Activated CD4-positive, alpha-beta T cell treated with anti-CD3 and anti-CD28 coated beads for 36 hours (primary cell): ENCODE measurements around the gene ZXDC. TPM values are rescaled to one million over a fixed set of nuclear protein-coding genes. Genes with fewer than 3 reads are reported as not detected.

ENCODE experiments used
- ATAC-seq: fragments of 200-7000 bp; cut with Tn5 transposase; one replicate; pipeline ENCODE4 v1.10.0; 2021; ENCODE audit warnings: mild to moderate bottlenecking, moderate library complexity
- CTCF ChIA-PET: fragments of 350-600 bp; sonication (Branson Sonifier 250); formaldehyde crosslinking; loops from one replicate; lab custom pipeline; 2021; ENCODE audit warnings: antibody characterized with exemption; lab: Charles Lee
- POLR2A ChIA-PET: fragments of 350-600 bp; sonication (Branson Sonifier 250); formaldehyde crosslinking; loops from one replicate; lab custom pipeline; 2021; ENCODE audit warnings: antibody characterized with exemption, inconsistent platforms; lab: Charles Lee
- DNase-seq: peaks from one replicate; pipeline ENCODE4 v3.0.0-alpha.2; 2020
- H3K27ac Mint-ChIP-seq: one replicate; pipeline ENCODE4 v1.8.0; 2021; ENCODE audit warnings: mixed read lengths
- H3K27me3 Mint-ChIP-seq: one replicate; pipeline ENCODE4 v1.8.0; 2021; ENCODE audit warnings: mixed read lengths
- H3K36me3 Mint-ChIP-seq: one replicate; pipeline ENCODE4 v1.8.0; 2021; ENCODE audit warnings: low read depth, mixed read lengths
- H3K4me1 Mint-ChIP-seq: one replicate; pipeline ENCODE4 v1.8.0; 2021; ENCODE audit warnings: mixed read lengths
- H3K4me3 Mint-ChIP-seq: one replicate; pipeline ENCODE4 v1.8.0; 2021; ENCODE audit warnings: mild to moderate bottlenecking, moderate library complexity, mixed read lengths
- H3K9me3 Mint-ChIP-seq: one replicate; pipeline ENCODE4 v1.8.0; 2021; ENCODE audit warnings: low read depth, mixed read lengths
- intact Hi-C, 2 experiments: fragments of 100-400 bp; cut with DNase I in 1 of 2; cut with micrococcal nuclease in 1 of 2; formaldehyde crosslinking; loops; one replicate each; pipeline versions ENCODE4 v1.14.2 to v1.15.1; 2022 to 2024; cut with DNase I, micrococcal nuclease
- total RNA-seq, 2 experiments: library from RNA; stranded (reverse); gene quantifications; one replicate each; pipeline ENCODE4 v1.2.3, GENCODE V29; 2021

Gene ZXDC
- total RNA-seq, 2 experiments from 2014 or later, result 21.6 to 23.1 TPM

- intact Hi-C loops, result no loop called here
- Mint-ChIP-seq H3K4me1 (no peaks in the 10 kb centered on the region), H3K4me3 (no peak overlapping the region), H3K36me3 (no peaks in the 10 kb centered on the region), H3K27ac (no peak overlapping the region), H3K27me3 (peaks cover 3% of the 10 kb centered on the region), H3K9me3 (no peaks in the 10 kb centered on the region)
- DNase-seq (no peak), ATAC-seq (no peak)
- POLR2A ChIA-PET, result no interaction called here
- CTCF ChIA-PET, result no interaction called here
These were observed 42.5 kb upstream of the ZXDC start for GRCh38 chr3:126517986-126518778.

- DNase-seq (no peak), ATAC-seq (no peak)
- ChIA-PET POLR2A (no interaction called here), CTCF (no interaction called here)
- Mint-ChIP-seq H3K36me3 (no peaks in the 10 kb centered on the region), H3K27ac (no peak within 1 kb of the TSS), H3K4me3 (no peak within 1 kb of the TSS), H3K27me3 (no peaks in the 10 kb centered on the region), H3K9me3 (no peaks in the 10 kb centered on the region), H3K4me1 (no peaks in the 10 kb centered on the region)
- intact Hi-C loops, result no loop called here
These were observed 41.7 kb upstream of the ZXDC start, which contains the start of gene UROC1 for GRCh38 chr3:126517291-126517951. TSS of gene UROC1 (minus strand) at chr3:126517773. CDS start at chr3:126517719, 54 bp downstream.

DNA sequence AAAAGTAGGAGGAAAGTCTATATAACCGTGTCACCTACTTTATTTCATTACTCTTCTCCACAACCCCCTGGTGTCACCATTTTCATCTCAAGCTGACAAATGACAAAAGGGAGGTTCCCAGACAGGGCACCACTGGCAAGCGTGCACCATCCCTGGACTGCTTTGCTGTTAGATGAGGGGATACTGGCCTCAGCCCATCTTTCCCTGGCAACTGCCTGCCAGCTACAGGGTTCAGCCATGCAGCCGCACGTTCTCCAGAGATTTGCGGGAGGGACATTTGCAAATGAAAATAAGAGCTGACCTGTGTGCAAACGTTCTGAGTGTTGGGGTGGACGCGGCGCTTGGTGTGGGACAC, 41.2 kb upstream of the ZXDC start:
- ATAC-seq (no peak), DNase-seq (no peak)
- Mint-ChIP-seq H3K4me1 (no peaks in the 10 kb centered on the region), H3K36me3 (no peaks in the 10 kb centered on the region), H3K9me3 (no peaks in the 10 kb centered on the region), H3K4me3 (no peak overlapping the region), H3K27me3 (no peaks in the 10 kb centered on the region), H3K27ac (no peak overlapping the region)
- POLR2A ChIA-PET, result no interaction called here
- CTCF ChIA-PET, result no interaction called here
- intact Hi-C loops, result no loop called here

GRCh38 chr3:126516152-126516935, 40.7 kb upstream of the ZXDC start:
- Mint-ChIP-seq H3K27me3 (no peaks in the 10 kb centered on the region), H3K9me3 (no peaks in the 10 kb centered on the region), H3K4me3 (no peak overlapping the region), H3K36me3 (no peaks in the 10 kb centered on the region), H3K4me1 (no peaks in the 10 kb centered on the region), H3K27ac (no peak overlapping the region)
- intact Hi-C loops, result no loop called here
- DNase-seq (no peak), ATAC-seq (no peak)
- ChIA-PET CTCF (no interaction called here), POLR2A (no interaction called here)

DNA sequence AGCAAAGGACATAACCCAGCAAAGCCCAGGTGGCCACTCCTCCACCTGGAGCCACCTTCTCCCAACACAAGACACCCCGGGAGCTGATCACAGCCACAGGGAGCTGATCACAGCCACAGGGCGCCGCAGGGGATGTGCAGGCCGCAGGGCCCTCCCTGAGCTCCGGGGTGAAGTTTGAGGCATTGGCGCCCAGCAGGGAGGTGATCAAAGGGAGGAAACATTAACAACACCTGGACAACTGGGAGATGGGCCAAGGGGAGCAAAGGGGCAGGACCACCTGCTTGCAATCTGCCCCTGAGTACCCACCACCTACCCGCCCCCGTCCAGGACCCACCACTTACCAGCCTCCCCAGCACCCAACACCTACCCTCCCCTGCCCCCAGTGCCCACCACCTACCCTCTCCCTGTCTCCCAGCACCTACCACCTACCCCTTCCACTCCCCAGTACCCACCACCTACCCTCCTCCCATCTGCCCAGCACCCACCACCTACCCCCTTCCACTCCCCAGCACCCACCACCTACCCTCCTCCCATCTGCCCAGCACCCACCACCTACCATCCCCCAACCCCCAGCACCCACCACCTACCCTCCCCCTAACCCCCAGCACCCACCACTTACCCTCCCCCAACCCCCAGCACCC, 39.5 kb upstream of the ZXDC start:
- H3K4me1 Mint-ChIP-seq, result no peaks in the 10 kb centered on the region
- ChIA-PET POLR2A (no interaction called here), CTCF (no interaction called here)
- no peaks in the 10 kb centered on the region for H3K9me3 Mint-ChIP-seq
- ATAC-seq, result no peak
- intact Hi-C loops, result no loop called here
- H3K27me3 Mint-ChIP-seq, result no peaks in the 10 kb centered on the region
- H3K36me3 Mint-ChIP-seq, result no peaks in the 10 kb centered on the region
- no peak overlapping the region for H3K27ac Mint-ChIP-seq
- no peak overlapping the region for H3K4me3 Mint-ChIP-seq
- DNase-seq, result no peak

GRCh38 chr3:126514161-126514560, 38.5 kb upstream of the ZXDC start:
- Mint-ChIP-seq H3K9me3 (no peaks in the 10 kb centered on the region), H3K36me3 (no peaks in the 10 kb centered on the region), H3K27me3 (no peaks in the 10 kb centered on the region), H3K4me3 (no peak overlapping the region), H3K4me1 (no peaks in the 10 kb centered on the region), H3K27ac (no peak overlapping the region)
- ChIA-PET CTCF (interaction anchor here (0.6 to 1.9 kb wide), 3 partner anchors 9 to 1034 kb away, joined by 3 to 9 read pairs (median 3); no protein-coding TSS in a partner anchor), POLR2A (no interaction called here)
- ATAC-seq (no peak), DNase-seq (no peak)
- intact Hi-C loops, result no loop called here

DNA sequence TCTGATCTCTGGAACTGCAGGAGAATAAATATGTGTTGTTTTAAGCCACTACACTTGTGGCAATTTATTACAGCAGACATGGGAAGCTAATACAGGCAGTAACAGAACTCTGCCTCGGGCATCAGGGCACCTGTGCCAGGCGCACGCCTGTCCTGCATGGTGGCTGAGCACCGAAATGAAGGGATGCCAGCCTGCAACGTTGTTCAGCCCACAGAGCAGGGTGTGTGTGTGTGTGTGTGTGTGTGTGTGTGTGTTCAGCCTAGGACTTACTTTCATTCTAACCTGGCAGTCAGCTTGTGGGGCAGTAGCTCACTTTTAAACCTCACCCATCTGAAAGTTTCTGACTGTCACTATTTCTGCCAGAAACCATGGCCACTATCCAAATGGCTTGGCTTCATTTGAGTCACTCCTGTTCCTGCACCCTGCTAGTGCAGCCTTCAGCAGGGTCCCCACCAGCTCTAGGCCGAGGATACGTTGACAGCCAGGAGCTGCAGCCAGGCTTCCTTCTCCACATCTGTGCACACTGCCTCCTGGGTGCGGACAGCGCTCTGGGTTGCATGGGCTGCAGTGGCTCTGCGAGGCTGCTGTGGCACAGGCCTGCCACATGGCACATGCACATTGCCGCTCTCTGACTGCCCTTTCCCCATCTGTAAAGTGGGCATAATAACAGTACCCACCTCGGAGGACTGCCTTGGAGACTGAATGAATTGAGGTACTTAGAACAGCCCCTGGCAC, 37.4 kb upstream of the ZXDC start:
- ChIA-PET POLR2A (no interaction called here), CTCF (interaction anchor here (0.6 to 1.9 kb wide), 2 partner anchors 10 to 441 kb away, joined by 3 to 9 read pairs; no protein-coding TSS in a partner anchor)
- ATAC-seq (no peak), DNase-seq (no peak)
- Mint-ChIP-seq H3K27ac (no peak overlapping the region), H3K9me3 (no peaks in the 10 kb centered on the region), H3K27me3 (no peaks in the 10 kb centered on the region), H3K4me3 (no peak overlapping the region), H3K4me1 (no peaks in the 10 kb centered on the region), H3K36me3 (no peaks in the 10 kb centered on the region)
- intact Hi-C loops, result no loop called here

GRCh38 chr3:126512026-126512425, 36.3 kb upstream of the ZXDC start:
- H3K27me3 Mint-ChIP-seq, result no peaks in the 10 kb centered on the region
- DNase-seq (no peak), ATAC-seq (no peak)
- POLR2A ChIA-PET, result no interaction called here
- CTCF ChIA-PET, result interaction anchor here (2.1 kb wide), 1 partner anchor 11 kb away, joined by 14 read pairs; no protein-coding TSS in a partner anchor
- H3K27ac Mint-ChIP-seq, result no peak overlapping the region
- no peaks in the 10 kb centered on the region for H3K9me3 Mint-ChIP-seq
- no peaks in the 10 kb centered on the region for H3K36me3 Mint-ChIP-seq
- no peaks in the 10 kb centered on the region for H3K4me1 Mint-ChIP-seq
- intact Hi-C loops, result no loop called here
- H3K4me3 Mint-ChIP-seq, result no peak overlapping the region

GRCh38 chr3:126511291-126511690, 35.6 kb upstream of the ZXDC start:
- no peaks in the 10 kb centered on the region for H3K9me3 Mint-ChIP-seq
- intact Hi-C loops, result no loop called here
- DNase-seq (no peak), ATAC-seq (no peak)
- H3K4me1 Mint-ChIP-seq, result no peaks in the 10 kb centered on the region
- ChIA-PET POLR2A (no interaction called here), CTCF (interaction anchor here (1.0 to 2.1 kb wide), 2 partner anchors 12 to 1037 kb away, joined by 3 to 14 read pairs; no protein-coding TSS in a partner anchor)
- H3K27me3 Mint-ChIP-seq, result no peaks in the 10 kb centered on the region
- no peaks in the 10 kb centered on the region for H3K36me3 Mint-ChIP-seq
- no peak overlapping the region for H3K4me3 Mint-ChIP-seq
- no peak overlapping the region for H3K27ac Mint-ChIP-seq

DNA sequence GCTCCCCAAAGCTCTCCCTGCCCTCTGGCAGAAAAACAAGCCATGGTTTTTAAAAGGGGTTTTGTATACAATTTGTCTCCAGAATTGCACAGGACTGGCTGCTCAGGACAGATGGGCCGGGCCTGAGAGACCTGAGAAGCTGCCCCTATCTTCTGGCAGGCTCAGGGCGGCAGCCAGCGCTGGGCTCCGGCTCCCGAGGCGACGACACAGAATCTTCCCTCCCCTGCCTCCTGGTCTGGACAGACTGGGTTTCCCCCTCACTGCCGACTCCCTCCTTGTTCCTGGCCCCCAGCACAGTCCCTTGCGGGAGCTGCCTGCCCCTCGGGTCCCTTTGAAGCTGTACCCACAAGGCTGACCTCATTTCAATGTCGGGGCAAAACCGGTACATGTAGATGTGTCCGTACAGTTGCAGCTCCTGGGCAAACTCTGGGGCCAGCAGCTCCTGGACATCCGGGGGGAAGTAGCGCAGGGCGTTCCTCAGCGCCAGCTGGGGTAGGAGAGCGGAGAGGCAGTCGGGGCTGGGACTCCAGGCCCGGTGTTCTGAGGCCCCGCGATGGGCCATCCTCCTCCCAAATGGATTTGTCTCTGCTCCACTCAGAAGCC, 34.7 kb upstream of the ZXDC start:
- ATAC-seq (no peak), DNase-seq (no peak)
- ChIA-PET CTCF (interaction anchor here (1.0 to 2.1 kb wide), 2 partner anchors 12 to 1038 kb away, joined by 3 to 14 read pairs; no protein-coding TSS in a partner anchor), POLR2A (no interaction called here)
- Mint-ChIP-seq H3K27me3 (no peaks in the 10 kb centered on the region), H3K27ac (no peak overlapping the region), H3K9me3 (no peaks in the 10 kb centered on the region), H3K36me3 (no peaks in the 10 kb centered on the region), H3K4me3 (no peak overlapping the region), H3K4me1 (no peaks in the 10 kb centered on the region)
- intact Hi-C loops, result no loop called here
